Activated T-helper 1 cell treated with Interleukin-2 at 50 U/mL for 16 hours (primary cell): ENCODE measurements around the gene SPG11.
"Not testable (repeated sequence)": the region's sequence is repeated elsewhere in the genome, so short reads cannot be mapped to it uniquely, and the experiment has no call there.

Experiments
- DNase-seq: peaks from one replicate; pipeline ENCODE4 v3.0.0-alpha.2; 2020; ENCODE audit warnings: low read depth

SPG11 gene, protein sequence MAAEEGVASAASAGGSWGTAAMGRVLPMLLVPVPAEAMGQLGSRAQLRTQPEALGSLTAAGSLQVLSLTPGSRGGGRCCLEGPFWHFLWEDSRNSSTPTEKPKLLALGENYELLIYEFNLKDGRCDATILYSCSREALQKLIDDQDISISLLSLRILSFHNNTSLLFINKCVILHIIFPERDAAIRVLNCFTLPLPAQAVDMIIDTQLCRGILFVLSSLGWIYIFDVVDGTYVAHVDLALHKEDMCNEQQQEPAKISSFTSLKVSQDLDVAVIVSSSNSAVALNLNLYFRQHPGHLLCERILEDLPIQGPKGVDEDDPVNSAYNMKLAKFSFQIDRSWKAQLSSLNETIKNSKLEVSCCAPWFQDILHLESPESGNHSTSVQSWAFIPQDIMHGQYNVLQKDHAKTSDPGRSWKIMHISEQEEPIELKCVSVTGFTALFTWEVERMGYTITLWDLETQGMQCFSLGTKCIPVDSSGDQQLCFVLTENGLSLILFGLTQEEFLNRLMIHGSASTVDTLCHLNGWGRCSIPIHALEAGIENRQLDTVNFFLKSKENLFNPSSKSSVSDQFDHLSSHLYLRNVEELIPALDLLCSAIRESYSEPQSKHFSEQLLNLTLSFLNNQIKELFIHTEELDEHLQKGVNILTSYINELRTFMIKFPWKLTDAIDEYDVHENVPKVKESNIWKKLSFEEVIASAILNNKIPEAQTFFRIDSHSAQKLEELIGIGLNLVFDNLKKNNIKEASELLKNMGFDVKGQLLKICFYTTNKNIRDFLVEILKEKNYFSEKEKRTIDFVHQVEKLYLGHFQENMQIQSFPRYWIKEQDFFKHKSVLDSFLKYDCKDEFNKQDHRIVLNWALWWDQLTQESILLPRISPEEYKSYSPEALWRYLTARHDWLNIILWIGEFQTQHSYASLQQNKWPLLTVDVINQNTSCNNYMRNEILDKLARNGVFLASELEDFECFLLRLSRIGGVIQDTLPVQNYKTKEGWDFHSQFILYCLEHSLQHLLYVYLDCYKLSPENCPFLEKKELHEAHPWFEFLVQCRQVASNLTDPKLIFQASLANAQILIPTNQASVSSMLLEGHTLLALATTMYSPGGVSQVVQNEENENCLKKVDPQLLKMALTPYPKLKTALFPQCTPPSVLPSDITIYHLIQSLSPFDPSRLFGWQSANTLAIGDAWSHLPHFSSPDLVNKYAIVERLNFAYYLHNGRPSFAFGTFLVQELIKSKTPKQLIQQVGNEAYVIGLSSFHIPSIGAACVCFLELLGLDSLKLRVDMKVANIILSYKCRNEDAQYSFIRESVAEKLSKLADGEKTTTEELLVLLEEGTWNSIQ (N-terminal part only)

DNA sequence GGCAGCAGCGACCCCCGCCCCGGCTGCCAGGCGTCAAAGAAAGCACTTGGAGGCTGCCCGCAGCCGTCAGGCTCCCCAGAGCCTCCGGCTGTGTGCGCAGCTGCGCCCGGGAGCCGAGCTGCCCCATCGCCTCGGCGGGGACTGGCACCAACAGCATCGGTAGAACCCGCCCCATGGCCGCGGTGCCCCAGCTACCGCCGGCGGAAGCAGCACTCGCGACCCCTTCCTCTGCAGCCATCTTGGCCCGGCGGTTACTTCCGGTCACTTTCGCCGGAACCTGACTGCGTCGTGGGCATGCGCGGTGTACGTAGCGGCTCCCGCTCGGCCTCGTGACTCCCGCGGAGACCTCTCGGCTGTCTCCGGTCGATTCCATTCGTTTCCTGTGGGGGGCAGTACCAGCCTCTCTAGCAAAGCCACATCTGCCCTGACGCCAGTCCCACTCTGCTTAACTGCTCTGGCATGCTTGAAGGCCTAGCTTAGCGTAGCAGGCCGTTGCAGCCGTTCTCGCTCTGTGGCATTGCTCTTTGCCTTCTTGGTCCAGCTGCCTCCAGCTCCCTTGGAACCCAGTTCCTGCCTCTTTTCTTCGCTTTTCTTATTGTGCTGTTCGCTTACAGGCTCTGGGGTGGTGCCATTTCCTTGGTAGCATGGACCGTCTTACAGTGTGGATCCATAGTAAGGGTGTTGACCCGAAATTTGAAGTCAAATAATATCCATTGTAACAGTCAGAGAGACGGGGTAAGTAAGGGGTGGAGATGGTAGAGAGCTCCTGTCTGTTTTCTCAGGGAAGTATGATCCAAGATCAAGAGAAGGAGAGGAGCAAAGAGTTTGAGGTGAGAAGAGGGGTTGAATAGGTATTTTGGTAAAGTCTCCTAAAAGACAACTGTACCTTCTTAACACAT lies at the start of gene SPG11:
SPG11 (minus strand) TSS at position 253 of the 899 bp plus-strand sequence; CDS start at position 238, 15 bp downstream.
- peak; percentile 92 for DNase-seq

- no peak for DNase-seq
These were observed 49.0 kb upstream of the SPG11 start for GRCh38 chr15:44712346-44713005.

DNA sequence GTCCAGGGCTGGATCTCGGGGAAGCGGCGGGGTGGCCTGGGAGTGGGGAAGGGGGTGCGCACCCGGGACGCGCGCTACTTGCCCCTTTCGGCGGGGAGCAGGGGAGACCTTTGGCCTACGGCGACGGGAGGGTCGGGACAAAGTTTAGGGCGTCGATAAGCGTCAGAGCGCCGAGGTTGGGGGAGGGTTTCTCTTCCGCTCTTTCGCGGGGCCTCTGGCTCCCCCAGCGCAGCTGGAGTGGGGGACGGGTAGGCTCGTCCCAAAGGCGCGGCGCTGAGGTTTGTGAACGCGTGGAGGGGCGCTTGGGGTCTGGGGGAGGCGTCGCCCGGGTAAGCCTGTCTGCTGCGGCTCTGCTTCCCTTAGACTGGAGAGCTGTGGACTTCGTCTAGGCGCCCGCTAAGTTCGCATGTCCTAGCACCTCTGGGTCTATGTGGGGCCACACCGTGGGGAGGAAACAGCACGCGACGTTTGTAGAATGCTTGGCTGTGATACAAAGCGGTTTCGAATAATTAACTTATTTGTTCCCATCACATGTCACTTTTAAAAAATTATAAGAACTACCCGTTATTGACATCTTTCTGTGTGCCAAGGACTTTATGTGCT lies 48.4 kb upstream of the SPG11 start:
- DNase-seq, result peak; percentile 44

- peak; percentile 92 for DNase-seq
These were observed 47.8 kb upstream of the SPG11 start, which contains the start of the genes B2M and PATL2 for GRCh38 chr15:44711096-44711742. Gene B2M (plus strand): TSS chr15:44711517. CDS start chr15:44711547, 30 bp downstream. Gene PATL2 (minus strand): TSS chr15:44711323. CDS start chr15:44676490, 34,833 bp downstream.

GRCh38 chr15:44710236-44711095 lies 47.0 kb upstream of the SPG11 start:
- DNase-seq, result no peak

- no peak for DNase-seq
These were observed 43.6 kb upstream of the SPG11 start for GRCh38 chr15:44706946-44707636.

GRCh38 chr15:44706401-44706800 lies 42.9 kb upstream of the SPG11 start:
- DNase-seq, result no peak

DNA sequence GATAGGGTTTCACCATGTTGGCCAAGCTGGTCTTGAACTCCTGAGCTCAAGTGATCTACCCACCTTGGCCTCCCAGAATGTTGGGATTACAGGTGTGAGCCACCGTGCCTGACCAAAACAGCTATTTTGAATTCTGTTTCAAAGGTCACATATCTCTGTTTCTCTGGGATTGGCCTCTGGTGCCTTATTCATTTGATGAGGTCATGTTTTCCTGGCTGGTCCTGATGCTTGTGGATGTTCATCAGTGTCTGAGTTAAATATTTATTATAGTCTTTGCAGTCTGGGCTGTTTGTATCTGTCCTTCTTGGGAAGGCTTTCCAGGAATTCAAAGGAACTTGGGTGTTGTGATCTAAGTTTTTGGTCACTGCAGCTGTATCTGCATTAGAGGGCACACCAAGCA lies 42.5 kb upstream of the SPG11 start:
- no peak for DNase-seq

DNA sequence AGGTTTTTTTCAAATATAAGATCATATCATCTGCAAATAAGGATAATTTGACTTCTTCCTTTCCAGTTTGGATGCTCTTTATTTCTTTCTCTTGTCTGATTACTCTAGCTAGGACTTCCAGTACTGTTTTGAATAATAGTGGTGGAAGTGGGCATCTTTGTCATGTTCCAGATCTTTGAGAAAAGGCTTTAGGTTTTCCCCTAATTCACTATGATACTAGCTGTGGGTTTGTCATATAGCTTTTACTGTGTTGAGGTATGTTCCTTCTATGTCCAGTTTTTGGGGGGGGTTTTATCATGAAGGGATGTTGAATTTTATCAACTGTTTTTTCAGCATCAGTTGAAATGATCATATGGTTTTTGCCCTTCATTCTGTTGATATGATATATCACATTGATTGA lies 37.2 kb upstream of the SPG11 start:
- not testable (repeated sequence) for DNase-seq

GRCh38 chr15:44698641-44699040 lies 35.2 kb upstream of the SPG11 start:
- no peak for DNase-seq

GRCh38 chr15:44697014-44697413 lies 33.6 kb upstream of the SPG11 start:
- DNase-seq, result no peak

- DNase-seq, result no peak
These were observed 31.8 kb upstream of the SPG11 start for GRCh38 chr15:44695294-44695693.

- DNase-seq, result no peak
These were observed 31.0 kb upstream of the SPG11 start for GRCh38 chr15:44694416-44694815.

DNA sequence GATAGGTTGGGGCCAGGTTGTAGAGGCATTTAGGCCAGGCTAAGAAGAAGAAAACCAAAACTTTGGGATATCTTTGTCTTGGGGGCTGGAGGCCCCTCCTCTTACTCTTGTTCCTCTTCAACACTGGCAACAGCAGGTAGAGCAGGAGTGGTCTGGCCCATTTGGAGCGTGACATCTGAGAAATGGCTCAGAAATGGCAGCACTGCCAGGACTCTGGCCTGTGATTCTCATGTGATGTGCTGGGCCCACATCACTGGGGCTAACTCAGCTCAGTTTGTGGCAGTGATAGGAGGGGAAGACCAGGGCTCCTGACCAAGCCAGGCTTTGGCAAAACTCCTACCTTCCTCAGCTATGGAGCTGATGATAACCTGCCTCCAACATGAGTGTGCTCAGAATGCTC lies 29.2 kb upstream of the SPG11 start:
- no peak for DNase-seq

GRCh38 chr15:44690245-44690644 lies 26.8 kb upstream of the SPG11 start:
- DNase-seq, result not testable (repeated sequence)

DNA sequence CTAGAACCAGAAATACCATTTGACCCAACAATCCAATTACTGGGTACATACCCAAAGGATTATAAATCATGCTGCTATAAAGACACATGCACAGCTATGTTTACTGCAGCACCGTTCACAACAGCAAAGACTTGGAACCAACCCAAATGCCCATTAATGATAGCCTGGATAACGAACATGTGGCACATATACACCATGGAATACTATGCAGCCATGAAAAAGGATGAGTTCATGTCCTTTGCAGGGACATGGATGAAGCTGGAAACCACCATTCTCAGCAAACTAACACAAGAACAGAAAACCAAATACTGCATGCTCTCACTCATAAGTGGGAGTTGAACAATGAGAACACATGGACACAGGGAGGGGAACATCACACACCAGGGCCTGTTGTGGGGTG lies 25.9 kb upstream of the SPG11 start:
- DNase-seq, result not testable (repeated sequence)

- DNase-seq, result peak; percentile 74
These were observed 19.6 kb upstream of the SPG11 start for GRCh38 chr15:44682809-44683682.
